Measurements from ENCODE around the gene LNX1. TPM values are rescaled to one million over a fixed set of nuclear protein-coding genes. Genes with fewer than 3 reads are reported as not detected.

The LNX1 gene
- total RNA-seq, 1 donor from 2014 or later = 0.34 TPM

GRCh38 chr4:53573696-53574095 is 17.6 kb downstream of the LNX1 start:
- no peaks in the 10 kb centered on the region for H3K9me3 Mint-ChIP-seq
- TF ChIP-seq EZH2phosphoT487 (IDR thresholded peaks at IDR 0.05) (no peak), CTCF (IDR thresholded peaks at IDR 0.05) (no peak), EZH2 (IDR thresholded peaks at IDR 0.05) (no peak)
- no peaks in the 10 kb centered on the region for H3K4me1 Mint-ChIP-seq
- no peaks in the 10 kb centered on the region for H3F3A ChIP-seq (ENCODE audit: low read depth)
- no peak for DNase-seq (ENCODE audit: low spot score)
- no peak overlapping the region for H3K4me3 Mint-ChIP-seq
- no peak overlapping the region for H2AFZ ChIP-seq (replicated peaks)
- no peak overlapping the region for H3K4me2 ChIP-seq
- no peaks in the 10 kb centered on the region for H3K79me2 ChIP-seq (ENCODE audit: low read depth)
- H3K27me3 Mint-ChIP-seq (ENCODE audit: insufficient read depth, low read depth) = no peaks in the 10 kb centered on the region
- H3K9me3 ChIP-seq (ENCODE audit: low read depth) = no peaks in the 10 kb centered on the region
- no peak overlapping the region for H3K4me3 ChIP-seq
- no peaks in the 10 kb centered on the region for H4K20me1 ChIP-seq (ENCODE audit: low read depth)
- H3K36me3 ChIP-seq = no peaks in the 10 kb centered on the region
- H3K27ac Mint-ChIP-seq = no peak overlapping the region
- no peaks in the 10 kb centered on the region for H3K27me3 ChIP-seq
- H3K4me1 ChIP-seq = no peaks in the 10 kb centered on the region
- no peaks in the 10 kb centered on the region for H3K36me3 Mint-ChIP-seq
- no peak overlapping the region for H3K27ac ChIP-seq
- no peak overlapping the region for H3K9ac ChIP-seq

- Mint-ChIP-seq H3K27ac (no peak overlapping the region), H3K4me1 (no peaks in the 10 kb centered on the region), H3K4me3 (no peak overlapping the region), H3K36me3 (no peaks in the 10 kb centered on the region), H3K27me3 (ENCODE audit: insufficient read depth, low read depth) (no peaks in the 10 kb centered on the region), H3K9me3 (no peaks in the 10 kb centered on the region)
- Histone ChIP-seq H3K27me3 (no peaks in the 10 kb centered on the region), H2AFZ (replicated peaks) (no peak overlapping the region), H3K79me2 (ENCODE audit: low read depth) (no peaks in the 10 kb centered on the region), H3K36me3 (no peaks in the 10 kb centered on the region), H3K4me3 (no peak overlapping the region), H4K20me1 (ENCODE audit: low read depth) (no peaks in the 10 kb centered on the region), H3K9me3 (ENCODE audit: low read depth) (no peaks in the 10 kb centered on the region), H3K4me2 (no peak overlapping the region), H3K27ac (no peak overlapping the region), H3K4me1 (no peaks in the 10 kb centered on the region), H3F3A (ENCODE audit: low read depth) (no peaks in the 10 kb centered on the region), H3K9ac (no peak overlapping the region)
- no peak for TF ChIP-seq EZH2phosphoT487 (IDR thresholded peaks at IDR 0.05)
- TF ChIP-seq EZH2 (IDR thresholded peaks at IDR 0.05) = no peak
- TF ChIP-seq CTCF (IDR thresholded peaks at IDR 0.05) = no peak
- no peak for DNase-seq (ENCODE audit: low spot score)
Measured at GRCh38 chr4:53572600-53572994, 18.7 kb downstream of the LNX1 start.

GRCh38 chr4:53571936-53572599 is 19.2 kb downstream of the LNX1 start:
- no peak overlapping the region for H3K27ac Mint-ChIP-seq
- no peak overlapping the region for H3K4me3 Mint-ChIP-seq
- Histone ChIP-seq H3K4me1 (no peaks in the 10 kb centered on the region), H3K4me3 (no peak overlapping the region), H3F3A (ENCODE audit: low read depth) (no peaks in the 10 kb centered on the region), H3K9me3 (ENCODE audit: low read depth) (no peaks in the 10 kb centered on the region), H3K27ac (no peak overlapping the region), H3K27me3 (no peaks in the 10 kb centered on the region), H3K36me3 (no peaks in the 10 kb centered on the region), H3K4me2 (no peak overlapping the region), H3K9ac (no peak overlapping the region), H3K79me2 (ENCODE audit: low read depth) (no peaks in the 10 kb centered on the region), H2AFZ (replicated peaks) (no peak overlapping the region), H4K20me1 (ENCODE audit: low read depth) (no peaks in the 10 kb centered on the region)
- no peak for TF ChIP-seq EZH2phosphoT487 (IDR thresholded peaks at IDR 0.05)
- TF ChIP-seq CTCF (IDR thresholded peaks at IDR 0.05) = no peak
- no peaks in the 10 kb centered on the region for H3K36me3 Mint-ChIP-seq
- DNase-seq (ENCODE audit: low spot score) = no peak
- H3K27me3 Mint-ChIP-seq (ENCODE audit: insufficient read depth, low read depth) = no peaks in the 10 kb centered on the region
- H3K4me1 Mint-ChIP-seq = no peaks in the 10 kb centered on the region
- no peaks in the 10 kb centered on the region for H3K9me3 Mint-ChIP-seq

All from neural progenitor cell (in vitro differentiated cells).